Epithelial cell of esophagus (primary cell): Measurements from ENCODE around the gene CD163L1.

Experiments used
- DNase-seq: peaks from one replicate; pipeline ENCODE4 v3.0.0; 2010; ENCODE audit warnings: low read depth
- H3K4me3 ChIP-seq: 2 replicates; pipeline ENCODE4 v1.5.1; 2011; ENCODE audit warnings: mild to moderate bottlenecking, low read length, control low read depth
- TF ChIP-seq, protein P1 (sequence below): IDR thresholded peaks from 2 replicates; pipeline ENCODE4 v1.5.1; 2011; ENCODE audit warnings: low read depth, mild to moderate bottlenecking, low read length, control low read depth, inconsistent platforms; ENCODE audit not compliant: insufficient read depth; ENCODE audit errors: missing control alignments

CD163L1 gene

DNA sequence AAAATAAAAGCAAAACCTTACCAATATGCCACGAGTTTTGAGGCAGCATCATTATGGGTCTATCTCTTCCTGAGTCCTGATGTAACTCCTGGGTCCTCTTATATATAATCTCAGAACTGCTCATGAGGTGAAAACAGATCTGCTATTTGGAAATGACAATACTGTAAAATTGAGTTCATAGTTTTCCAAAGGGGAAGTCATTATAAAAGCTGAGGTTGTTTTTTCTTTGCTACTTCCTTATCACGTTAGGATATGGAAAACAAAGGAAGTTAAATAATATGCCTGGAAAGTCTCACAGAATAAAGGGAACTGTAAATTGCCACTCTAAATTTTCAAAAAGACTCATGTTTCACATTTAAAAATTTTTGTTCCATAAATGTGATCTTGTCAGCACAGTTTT lies at the start of gene CD163L1:
TSS of gene CD163L1 (minus strand) at position 78 of the 400 bp plus-strand sequence. CDS start at position 52, 26 bp downstream.
- TF ChIP-seq, protein P1, sequence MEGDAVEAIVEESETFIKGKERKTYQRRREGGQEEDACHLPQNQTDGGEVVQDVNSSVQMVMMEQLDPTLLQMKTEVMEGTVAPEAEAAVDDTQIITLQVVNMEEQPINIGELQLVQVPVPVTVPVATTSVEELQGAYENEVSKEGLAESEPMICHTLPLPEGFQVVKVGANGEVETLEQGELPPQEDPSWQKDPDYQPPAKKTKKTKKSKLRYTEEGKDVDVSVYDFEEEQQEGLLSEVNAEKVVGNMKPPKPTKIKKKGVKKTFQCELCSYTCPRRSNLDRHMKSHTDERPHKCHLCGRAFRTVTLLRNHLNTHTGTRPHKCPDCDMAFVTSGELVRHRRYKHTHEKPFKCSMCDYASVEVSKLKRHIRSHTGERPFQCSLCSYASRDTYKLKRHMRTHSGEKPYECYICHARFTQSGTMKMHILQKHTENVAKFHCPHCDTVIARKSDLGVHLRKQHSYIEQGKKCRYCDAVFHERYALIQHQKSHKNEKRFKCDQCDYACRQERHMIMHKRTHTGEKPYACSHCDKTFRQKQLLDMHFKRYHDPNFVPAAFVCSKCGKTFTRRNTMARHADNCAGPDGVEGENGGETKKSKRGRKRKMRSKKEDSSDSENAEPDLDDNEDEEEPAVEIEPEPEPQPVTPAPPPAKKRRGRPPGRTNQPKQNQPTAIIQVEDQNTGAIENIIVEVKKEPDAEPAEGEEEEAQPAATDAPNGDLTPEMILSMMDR, result no peak
- DNase-seq, result no peak
- H3K4me3 ChIP-seq, result no peak within 1 kb of the TSS

DNA sequence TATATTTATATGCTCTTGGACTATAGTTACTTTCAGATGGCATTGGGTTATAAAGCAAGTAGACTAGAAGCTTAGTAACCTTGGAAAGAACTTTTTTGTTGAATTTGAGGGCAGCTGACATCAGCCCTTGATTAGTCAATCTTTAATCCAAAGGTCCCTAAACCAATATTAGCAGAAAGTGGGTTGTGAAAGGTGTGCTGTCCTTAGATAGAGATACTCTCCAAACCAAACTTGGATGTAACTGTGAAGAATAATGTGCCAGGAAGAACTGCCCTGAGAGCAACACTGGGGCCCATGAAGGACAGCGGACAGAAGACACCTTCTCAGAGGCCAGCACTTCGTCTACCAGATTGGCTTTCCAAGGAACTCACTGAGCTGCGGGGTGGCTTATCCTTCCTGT lies 49.1 kb upstream of the CD163L1 start:
- no peak overlapping the region for H3K4me3 ChIP-seq
- no peak for DNase-seq
- TF ChIP-seq, protein P1, result no peak

DNA sequence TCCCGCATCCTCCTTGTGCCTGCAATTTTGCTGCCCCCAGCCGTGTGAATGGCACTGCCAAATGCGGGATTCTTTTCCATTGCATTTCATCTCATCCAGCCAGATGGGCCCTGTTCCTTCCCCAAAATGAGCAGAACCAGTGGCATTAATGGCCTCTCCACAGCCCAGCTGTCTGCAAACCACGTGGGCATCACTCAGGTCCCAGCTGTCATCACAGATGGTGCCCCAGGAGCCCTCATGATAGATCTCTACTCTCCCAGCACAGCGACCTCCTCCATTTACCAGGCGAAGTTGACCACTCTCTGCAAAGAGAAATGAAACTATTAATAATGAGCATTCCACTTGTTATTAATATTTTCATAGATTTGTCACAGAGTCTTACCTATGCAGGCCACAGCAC lies 42.6 kb upstream of the CD163L1 start:
- TF ChIP-seq, protein P1, result no peak
- no peak overlapping the region for H3K4me3 ChIP-seq
- DNase-seq, result no peak

DNA sequence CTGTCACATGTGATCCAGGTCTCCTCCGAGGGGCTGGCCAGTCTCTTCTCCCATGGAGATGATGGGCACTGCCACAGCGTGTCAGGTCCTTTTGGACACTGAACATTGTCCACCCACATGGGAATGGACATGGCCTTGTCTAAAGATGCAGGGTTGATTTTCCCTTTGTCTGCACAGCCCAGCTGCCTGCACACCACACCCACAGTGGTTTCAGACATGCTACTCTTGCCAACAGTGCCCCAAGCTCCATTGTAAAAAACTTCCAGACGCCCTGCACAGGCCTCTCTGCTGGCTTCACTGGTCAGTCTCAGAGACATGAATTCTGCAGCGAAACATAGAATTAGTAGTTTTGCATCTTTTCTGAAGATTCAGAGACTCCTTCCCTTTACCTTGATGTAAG lies 41.1 kb upstream of the CD163L1 start:
- H3K4me3 ChIP-seq, result no peak overlapping the region
- DNase-seq, result no peak
- TF ChIP-seq, protein P1, result no peak

DNA sequence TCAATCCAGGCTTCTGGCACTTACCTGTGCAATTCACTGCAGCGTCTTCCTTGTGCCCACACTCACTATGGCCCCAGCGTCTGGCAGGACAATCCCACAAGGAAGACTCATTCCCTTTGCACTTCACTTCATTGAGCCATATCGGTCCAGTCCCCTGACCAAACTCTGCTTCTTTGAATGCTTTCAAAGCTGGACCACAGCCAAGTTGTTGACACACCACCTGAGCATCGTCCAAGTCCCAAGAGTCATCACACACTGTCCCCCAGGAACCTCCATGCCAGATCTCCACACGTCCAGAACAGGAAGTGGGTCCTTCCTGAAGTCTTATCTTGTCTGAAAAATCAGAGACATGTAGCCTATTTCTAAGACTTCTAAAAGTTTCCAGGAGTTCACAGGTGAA lies 39.4 kb upstream of the CD163L1 start:
- no peak overlapping the region for H3K4me3 ChIP-seq
- TF ChIP-seq, protein P1, result no peak
- DNase-seq, result no peak

DNA sequence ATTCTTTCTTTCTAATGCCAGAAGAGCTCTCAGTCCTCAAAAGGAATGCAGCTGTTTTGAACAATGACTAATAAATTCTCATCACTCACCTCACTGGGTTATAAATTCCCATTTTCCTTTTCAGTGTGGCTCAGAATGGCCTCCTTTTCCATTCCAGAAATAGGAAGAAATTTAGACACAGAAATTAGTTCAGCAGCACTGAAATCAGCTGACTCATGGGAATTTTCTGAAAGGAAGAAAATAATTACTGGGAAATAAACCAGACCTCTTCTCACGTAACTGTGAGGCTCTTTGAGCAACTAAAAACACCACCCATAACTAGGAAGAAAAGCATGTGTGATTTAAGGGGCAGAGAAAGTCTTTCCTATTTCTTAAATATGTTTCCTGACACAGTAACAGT lies 35.8 kb upstream of the CD163L1 start:
- TF ChIP-seq, protein P1, result no peak
- DNase-seq, result no peak

DNA sequence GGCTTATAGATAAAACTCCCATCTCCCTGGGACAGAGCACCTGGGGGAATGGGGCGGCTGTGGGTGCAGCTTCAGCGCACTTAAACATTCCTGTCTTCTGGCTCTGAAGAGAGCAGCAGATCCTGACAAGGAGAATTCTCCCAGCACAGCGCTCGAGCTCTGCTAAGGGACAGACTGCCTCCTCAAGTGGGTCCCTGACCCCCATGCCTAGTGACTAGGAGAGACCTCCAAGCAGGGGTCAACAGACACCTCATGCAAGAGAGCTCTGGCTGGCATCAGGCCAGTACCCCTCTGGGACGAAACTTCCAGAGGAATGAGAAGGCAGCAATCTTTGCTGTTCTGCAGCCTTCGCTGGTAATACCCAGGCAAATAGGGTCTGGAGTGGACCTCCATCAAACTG lies 28.1 kb upstream of the CD163L1 start:
- H3K4me3 ChIP-seq, result no peak overlapping the region
- DNase-seq, result no peak
- TF ChIP-seq, protein P1, result no peak

More for the DNA sequence above, 35.8 kb upstream of the CD163L1 start:
- H3K4me3 ChIP-seq, result no peak overlapping the region
